ENCODE measurements around the gene KCTD2.

GRCh38 chr17:75063201-75063600, 16.2 kb downstream of the KCTD2 start:
- TF ChIP-seq, protein P1, sequence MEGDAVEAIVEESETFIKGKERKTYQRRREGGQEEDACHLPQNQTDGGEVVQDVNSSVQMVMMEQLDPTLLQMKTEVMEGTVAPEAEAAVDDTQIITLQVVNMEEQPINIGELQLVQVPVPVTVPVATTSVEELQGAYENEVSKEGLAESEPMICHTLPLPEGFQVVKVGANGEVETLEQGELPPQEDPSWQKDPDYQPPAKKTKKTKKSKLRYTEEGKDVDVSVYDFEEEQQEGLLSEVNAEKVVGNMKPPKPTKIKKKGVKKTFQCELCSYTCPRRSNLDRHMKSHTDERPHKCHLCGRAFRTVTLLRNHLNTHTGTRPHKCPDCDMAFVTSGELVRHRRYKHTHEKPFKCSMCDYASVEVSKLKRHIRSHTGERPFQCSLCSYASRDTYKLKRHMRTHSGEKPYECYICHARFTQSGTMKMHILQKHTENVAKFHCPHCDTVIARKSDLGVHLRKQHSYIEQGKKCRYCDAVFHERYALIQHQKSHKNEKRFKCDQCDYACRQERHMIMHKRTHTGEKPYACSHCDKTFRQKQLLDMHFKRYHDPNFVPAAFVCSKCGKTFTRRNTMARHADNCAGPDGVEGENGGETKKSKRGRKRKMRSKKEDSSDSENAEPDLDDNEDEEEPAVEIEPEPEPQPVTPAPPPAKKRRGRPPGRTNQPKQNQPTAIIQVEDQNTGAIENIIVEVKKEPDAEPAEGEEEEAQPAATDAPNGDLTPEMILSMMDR (IDR thresholded peaks at IDR 0.05 in 8 of 11, conservative IDR thresholded peaks at IDR 0.05 in 3 of 11): no peak
- TF ChIP-seq POLR2AphosphoS5 (IDR thresholded peaks at IDR 0.05) (no peak), POLR2A (IDR thresholded peaks at IDR 0.05) (no peak)

Data from spleen (tissue), 7 donors.